ENCODE results near the gene PPP1R15A.
"Not testable (repeated sequence)": the region's sequence is repeated elsewhere in the genome, so short reads cannot be mapped to it uniquely, and the experiment has no call there.

Gene PPP1R15A

DNA sequence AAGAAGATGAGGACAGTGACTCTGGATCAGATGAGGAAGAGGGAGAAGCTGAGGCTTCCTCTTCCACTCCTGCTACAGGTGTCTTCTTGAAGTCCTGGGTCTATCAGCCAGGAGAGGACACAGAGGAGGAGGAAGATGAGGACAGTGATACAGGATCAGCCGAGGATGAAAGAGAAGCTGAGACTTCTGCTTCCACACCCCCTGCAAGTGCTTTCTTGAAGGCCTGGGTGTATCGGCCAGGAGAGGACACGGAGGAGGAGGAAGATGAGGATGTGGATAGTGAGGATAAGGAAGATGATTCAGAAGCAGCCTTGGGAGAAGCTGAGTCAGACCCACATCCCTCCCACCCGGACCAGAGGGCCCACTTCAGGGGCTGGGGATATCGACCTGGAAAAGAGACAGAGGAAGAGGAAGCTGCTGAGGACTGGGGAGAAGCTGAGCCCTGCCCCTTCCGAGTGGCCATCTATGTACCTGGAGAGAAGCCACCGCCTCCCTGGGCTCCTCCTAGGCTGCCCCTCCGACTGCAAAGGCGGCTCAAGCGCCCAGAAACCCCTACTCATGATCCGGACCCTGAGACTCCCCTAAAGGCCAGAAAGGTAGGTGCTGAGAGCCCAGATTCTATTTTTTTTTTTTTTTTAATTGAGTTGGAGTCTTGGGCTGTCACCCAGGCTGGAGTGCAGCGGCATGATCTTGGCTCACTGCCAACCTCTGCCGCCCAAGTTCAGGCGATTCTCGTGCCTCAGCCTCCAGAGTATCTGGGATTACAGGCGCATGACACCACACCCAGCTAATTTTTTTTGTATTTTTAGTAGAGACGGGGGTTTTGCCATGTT lies 2.3 kb downstream of the PPP1R15A start:
- TF ChIP-seq POLR2A (IDR thresholded peaks at IDR 0.05; ENCODE audit: low read depth, low read length): no peak; the same call in 1 of the 2 replicates
- no peak for TF ChIP-seq TAF1 (IDR thresholded peaks at IDR 0.05; ENCODE audit: borderline replicate concordance, low read depth, low read length)
- peak; percentile 46 for TF ChIP-seq POLR2AphosphoS5 (IDR thresholded peaks at IDR 0.05; ENCODE audit: low read depth, low read length)
- DNase-seq (ENCODE audit: insufficient read length) (no peak), FAIRE-seq (no peak)

DNA sequence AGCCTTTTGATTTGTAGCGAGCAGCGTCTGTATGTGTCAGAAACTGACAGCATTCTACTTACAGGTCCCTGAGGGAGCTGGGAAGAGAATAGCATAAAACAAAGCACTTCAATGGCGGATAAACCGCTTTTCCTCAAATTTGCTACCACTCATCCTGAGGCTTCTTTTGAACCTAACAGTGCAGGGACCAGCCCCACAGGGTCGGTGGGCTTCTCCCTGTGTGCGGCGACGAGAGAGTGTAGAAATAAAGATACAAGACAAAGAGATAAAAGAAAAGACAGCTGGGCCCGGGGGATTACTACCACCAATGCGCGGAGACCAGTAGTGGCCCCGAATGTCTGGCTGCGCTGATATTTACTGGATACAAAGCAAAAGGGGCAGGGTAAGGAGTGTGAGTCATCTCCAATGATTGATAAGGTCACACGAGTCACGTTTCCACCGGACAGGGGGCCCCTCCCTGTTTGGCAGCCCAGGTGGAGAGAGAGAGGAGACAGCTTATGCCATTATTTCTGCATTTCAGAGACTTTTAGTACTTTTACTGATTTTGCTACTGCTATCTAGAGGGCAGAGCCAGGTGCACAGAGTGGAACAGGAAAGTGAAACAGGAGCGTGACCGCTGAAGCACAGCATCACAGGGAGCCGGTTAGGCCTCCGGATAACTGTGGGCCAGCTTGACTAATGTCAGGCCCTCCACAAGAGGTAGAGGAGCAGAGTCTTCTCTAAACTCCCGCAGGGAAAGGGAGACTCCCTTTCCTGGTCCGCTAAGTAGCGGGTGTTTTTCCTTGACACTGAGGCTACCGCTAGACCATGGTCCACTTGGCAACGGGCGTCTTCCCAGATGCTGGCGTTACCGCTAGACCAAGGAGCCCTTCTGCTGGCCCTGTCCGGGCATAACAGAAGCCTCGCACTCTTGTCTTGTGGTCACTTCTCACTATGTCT lies 4.1 kb downstream of the PPP1R15A start:
- 0 out of 2 replicates have a peak, but pooled peaks have one; percentile 37 for TF ChIP-seq POLR2AphosphoS5 (IDR thresholded peaks at IDR 0.05; ENCODE audit: low read depth, low read length)
- peak; percentile 65; the same call in 1 of the 2 replicates for TF ChIP-seq POLR2A (IDR thresholded peaks at IDR 0.05; ENCODE audit: low read depth, low read length)
- peak; percentile 14 for FAIRE-seq
- not testable (repeated sequence) for DNase-seq (ENCODE audit: insufficient read length)

DNA sequence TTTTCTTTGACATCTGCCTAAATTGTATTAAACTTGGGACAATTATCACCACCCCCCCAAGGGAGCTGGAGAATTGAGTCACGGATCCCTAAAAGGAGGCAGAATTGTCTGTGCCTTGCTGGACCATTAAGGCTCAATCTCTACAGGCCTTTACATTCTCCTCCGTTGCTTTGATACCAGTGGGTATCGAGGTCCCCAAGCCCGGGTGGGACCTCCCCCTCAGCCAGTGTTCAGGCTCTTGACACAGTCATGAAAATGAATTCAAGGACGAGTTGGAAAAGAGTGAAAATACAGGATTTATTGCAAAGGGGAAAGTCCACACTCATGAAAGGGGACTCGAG lies 5.6 kb downstream of the PPP1R15A start:
- no peak for TF ChIP-seq TAF1 (IDR thresholded peaks at IDR 0.05; ENCODE audit: borderline replicate concordance, low read depth, low read length)
- TF ChIP-seq POLR2AphosphoS5 (IDR thresholded peaks at IDR 0.05; ENCODE audit: low read depth, low read length): no peak
- TF ChIP-seq POLR2A (IDR thresholded peaks at IDR 0.05; ENCODE audit: low read depth, low read length): no peak; the same call in 1 of the 2 replicates
- no peak for FAIRE-seq
- DNase-seq (ENCODE audit: insufficient read length): no peak

DNA sequence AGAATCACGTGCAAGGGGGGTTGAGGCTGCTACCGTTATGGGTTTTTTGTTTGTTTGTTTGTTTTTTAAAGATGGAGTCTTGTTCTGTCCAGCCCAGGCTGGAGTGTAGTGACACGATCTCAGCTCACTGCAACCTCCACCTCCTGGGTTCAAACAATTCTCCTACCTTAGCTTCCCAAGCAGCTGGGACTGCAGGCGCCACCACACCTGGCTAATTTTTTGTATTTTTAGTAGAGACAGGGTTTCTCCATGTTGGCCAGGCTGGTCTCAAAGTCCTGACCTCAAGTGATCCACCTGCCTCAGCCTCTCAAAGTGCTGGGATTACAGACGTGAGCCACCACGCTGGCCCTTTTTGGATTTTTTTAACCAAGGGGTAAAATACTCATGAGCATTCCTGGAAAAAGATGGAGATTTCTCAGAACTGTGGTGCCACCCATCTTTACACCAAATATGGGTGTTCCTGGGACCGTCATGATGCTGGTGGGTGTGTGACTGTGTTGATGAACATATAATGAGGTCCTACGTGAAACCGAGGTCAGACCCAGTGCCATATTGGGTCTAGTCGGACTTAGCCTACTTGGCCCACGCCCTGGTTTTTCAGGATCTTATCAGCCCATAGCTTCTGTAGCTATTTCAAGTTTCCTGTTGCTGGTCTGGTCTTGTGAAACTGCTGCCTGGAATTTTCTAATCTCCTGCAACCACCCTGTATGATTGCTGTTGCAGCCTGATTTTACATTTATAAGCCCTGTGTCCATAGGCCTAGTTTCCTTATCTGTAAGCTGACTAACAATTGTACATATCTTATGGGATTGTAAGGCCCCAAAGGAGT lies 6.2 kb downstream of the PPP1R15A start:
- FAIRE-seq (no peak), DNase-seq (ENCODE audit: insufficient read length) (no peak)

DNA sequence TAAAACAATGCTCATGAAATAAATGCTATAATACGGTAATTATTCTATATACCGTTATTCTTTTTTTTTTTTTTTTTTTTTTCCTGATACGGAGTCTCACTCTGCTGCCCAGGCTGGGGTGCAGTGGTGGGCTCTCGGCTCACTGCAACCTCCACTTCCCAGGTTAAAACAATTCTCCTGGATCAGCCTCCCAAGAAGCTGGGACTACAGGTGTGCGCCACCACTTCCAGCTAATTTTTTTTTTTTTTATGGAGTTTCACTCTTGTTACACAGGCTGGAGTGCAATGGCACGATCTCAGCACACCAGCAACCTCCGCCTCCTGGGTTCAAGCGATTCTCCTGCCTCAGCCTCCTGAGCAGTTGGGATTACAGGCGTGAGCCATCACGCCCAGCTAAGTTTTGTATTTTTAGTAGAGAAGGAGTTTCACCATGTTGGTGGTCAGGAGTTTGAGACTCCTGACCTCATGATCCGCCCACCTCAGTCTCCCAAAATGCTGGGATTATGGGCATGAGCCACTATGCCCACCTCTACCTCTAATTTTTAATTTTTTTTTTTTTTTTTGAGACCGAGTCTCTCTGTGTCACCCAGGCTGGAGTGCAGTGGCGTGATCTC lies 6.9 kb downstream of the PPP1R15A start:
- FAIRE-seq (no peak), DNase-seq (ENCODE audit: insufficient read length) (no peak)
- TF ChIP-seq TAF1 (IDR thresholded peaks at IDR 0.05; ENCODE audit: borderline replicate concordance, low read depth, low read length) (no peak), POLR2AphosphoS5 (IDR thresholded peaks at IDR 0.05; ENCODE audit: low read depth, low read length) (no peak), POLR2A (IDR thresholded peaks at IDR 0.05; ENCODE audit: low read depth, low read length) (no peak)

More for the DNA sequence above, 6.2 kb downstream of the PPP1R15A start:
- TF ChIP-seq POLR2A (IDR thresholded peaks at IDR 0.05; ENCODE audit: low read depth, low read length): peak; percentile 51; the same call in 1 of the 2 replicates
- no peak for TF ChIP-seq TAF1 (IDR thresholded peaks at IDR 0.05; ENCODE audit: borderline replicate concordance, low read depth, low read length)
- peak; percentile 76 for TF ChIP-seq POLR2AphosphoS5 (IDR thresholded peaks at IDR 0.05; ENCODE audit: low read depth, low read length)

DNA sequence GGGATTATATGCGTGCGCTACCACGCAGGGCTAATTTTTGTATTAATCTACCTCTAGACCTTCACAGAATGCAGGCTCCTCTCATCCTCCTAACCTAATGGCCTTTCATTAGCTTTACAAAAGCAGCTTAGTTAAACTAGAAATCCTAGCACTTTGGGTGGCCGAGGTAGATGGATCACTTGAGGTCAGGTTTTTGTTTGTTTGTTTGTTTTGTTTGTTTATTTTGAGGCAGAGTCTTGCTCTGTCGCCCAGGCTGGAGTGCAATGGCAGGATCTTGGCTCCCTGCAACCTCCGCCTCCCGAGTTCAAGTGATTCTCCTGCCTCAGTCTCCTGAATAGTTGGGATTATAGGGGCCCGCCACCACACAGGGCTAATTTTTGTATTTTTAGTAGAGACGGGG lies 7.5 kb downstream of the PPP1R15A start:
- not testable (repeated sequence) for DNase-seq (ENCODE audit: insufficient read length); FAIRE-seq

DNA sequence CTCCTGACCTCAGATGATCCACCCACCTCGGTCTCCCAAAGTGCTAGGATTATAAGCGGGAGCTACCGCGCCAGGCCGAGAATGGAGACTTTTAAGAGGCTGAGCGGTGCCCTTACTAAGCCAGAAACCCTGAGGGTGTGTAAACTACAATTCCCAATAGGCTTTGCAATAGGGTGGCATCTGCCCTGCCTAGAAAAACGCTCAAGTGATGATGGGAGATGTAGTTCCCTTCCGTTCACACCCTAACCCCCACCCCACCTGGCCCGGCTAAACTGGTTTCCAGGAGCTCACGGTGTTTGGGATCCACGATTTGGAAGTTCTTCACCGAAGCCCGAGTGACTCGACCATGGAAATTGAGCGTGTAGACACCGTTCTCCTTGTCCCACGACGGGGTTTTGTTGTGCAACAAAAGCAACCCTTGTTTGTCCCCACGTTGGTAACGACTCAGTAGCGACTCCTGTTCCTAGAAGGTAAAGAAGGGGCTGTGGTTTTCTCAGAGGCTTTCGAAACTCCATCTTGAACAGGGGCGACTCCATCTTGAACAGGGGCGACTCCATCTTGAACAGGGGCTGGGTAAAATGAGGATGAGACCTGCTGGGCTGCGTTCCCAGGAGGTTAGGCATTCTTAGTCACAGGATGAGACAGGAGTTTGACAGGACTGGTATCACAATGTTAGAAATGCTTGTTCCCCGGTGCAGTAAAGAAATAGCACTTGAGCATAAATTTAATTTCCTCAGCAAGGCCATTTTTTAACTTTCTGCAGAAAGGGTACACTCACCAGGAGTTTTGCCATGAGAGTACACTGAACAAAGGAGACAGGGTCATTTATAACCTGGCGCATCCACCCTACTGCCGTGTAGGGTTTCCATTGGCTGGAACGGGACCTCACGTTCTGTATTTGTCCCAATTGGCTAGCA lies 9.8 kb downstream of the PPP1R15A start:
- TF ChIP-seq POLR2A (IDR thresholded peaks at IDR 0.05; ENCODE audit: low read depth, low read length): no peak
- DNase-seq (ENCODE audit: insufficient read length): no peak
- no peak for FAIRE-seq

DNA sequence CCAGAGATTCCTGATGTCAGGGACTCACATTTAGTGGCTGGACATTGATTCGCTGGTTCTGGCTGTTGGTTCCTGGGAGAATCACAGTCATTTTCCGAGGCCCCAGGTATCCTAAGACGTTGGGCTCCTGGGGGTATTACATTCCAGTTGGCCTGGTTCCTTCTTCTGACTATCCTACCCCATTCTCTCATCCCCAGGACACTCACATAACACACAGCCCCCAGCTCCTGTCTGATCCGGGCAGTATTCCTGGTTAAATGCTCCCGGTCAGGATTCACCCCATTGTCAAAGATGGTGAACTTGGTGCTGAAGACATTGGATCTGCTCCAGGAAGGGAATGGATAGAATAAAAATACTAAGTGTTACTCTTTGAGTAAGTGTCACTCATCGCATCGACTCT lies 11.5 kb downstream of the PPP1R15A start:
- DNase-seq (ENCODE audit: insufficient read length) (no peak), FAIRE-seq (no peak)
- TF ChIP-seq POLR2A (IDR thresholded peaks at IDR 0.05; ENCODE audit: low read depth, low read length): no peak
- no peak for TF ChIP-seq TAF1 (IDR thresholded peaks at IDR 0.05; ENCODE audit: borderline replicate concordance, low read depth, low read length)
- TF ChIP-seq POLR2AphosphoS5 (IDR thresholded peaks at IDR 0.05; ENCODE audit: low read depth, low read length): no peak

DNA sequence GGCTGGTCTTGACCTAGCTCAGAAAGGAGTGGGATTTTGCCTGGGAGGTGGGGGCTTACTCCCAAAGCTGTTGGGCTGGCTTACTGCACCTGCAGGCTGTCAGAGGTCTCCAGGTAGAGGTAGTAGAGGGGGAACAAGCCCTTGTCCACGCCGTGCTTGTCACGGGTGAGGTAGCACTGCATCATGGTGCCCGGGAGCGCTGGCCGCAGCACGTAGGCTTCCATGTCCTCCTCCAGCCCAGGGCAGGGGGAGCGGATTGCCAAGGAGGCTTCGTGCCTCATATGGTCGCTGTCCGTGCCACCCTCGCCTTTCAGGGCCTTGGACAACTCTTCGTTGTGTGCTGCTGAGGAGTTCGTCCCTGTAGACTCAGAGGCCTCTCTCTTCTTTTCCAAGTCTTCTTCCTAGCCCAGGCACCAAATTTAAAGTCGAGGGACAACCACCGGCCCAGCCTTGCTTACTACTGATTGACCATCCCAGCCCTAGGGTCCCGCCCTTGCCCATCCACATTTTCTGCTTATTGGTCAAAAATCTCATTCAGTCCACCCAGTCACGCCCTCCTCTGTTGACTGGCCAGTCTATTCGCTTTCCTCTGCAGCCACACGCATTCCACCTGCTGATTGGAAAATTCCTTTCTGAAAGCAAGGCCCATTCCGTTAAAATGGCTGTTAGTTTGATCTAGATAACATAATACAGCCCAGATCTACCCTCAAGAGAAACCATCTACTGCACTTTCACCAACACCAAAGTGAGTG lies 15.8 kb downstream of the PPP1R15A start:
- TF ChIP-seq TAF1 (IDR thresholded peaks at IDR 0.05; ENCODE audit: borderline replicate concordance, low read depth, low read length) (no peak), POLR2AphosphoS5 (IDR thresholded peaks at IDR 0.05; ENCODE audit: low read depth, low read length) (no peak), POLR2A (IDR thresholded peaks at IDR 0.05; ENCODE audit: low read depth, low read length) (no peak)
- FAIRE-seq (no peak), DNase-seq (ENCODE audit: insufficient read length) (no peak)

DNA sequence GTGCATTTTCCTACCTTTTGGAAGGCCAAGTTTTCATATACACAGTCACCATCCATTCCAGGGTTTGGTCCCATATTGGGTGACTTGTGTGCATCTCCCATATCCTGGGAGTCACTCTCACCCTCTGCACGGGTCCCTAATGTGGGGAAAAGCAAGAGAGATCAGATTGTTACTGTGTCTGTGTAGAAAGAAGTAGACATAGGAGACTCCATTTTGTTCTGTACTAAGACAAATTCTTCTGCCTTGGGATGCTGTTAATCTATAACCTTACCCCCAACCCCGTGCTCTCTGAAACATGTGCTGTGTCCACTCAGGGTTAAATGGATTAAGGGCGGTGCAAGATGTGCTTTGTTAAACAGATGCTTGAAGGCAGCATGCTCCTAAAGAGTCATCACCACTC lies 17.3 kb downstream of the PPP1R15A start:
- not testable (repeated sequence) for FAIRE-seq; DNase-seq (ENCODE audit: insufficient read length)

Data from GM12892 (cell line).